HUES6 (cell line): ENCODE measurements around the gene LIPI.
A peak's percentile ranks its signal among the peaks of the same experiment; 100 is the strongest.
"Not testable (repeated sequence)": the region's sequence is repeated elsewhere in the genome, so short reads cannot be mapped to it uniquely, and the experiment has no call there.

Experiments used
- H3K27ac ChIP-seq: 2 replicates; pipeline ENCODE4 v1.7.0; 2013; ENCODE audit warnings: low read depth, mild to moderate bottlenecking, low read length, inconsistent platforms
- H3K27me3 ChIP-seq: 2 replicates; pipeline ENCODE4 v1.6.1; 2013; ENCODE audit warnings: low read length; ENCODE audit not compliant: control insufficient read depth, insufficient read depth
- H3K36me3 ChIP-seq: 2 replicates; pipeline ENCODE4 v1.6.1; 2013; ENCODE audit warnings: low read length; ENCODE audit not compliant: control insufficient read depth, insufficient read depth
- H3K4me1 ChIP-seq: 2 replicates; pipeline ENCODE4 v1.6.1; 2013; ENCODE audit warnings: low read length; ENCODE audit not compliant: control insufficient read depth, insufficient read depth
- H3K4me3 ChIP-seq: 2 replicates; pipeline ENCODE4 v1.5.1; 2013; ENCODE audit warnings: low read depth, low read length
- H3K9ac ChIP-seq: one replicate; pipeline ENCODE4 v1.6.1; 2013; ENCODE audit warnings: mild to moderate bottlenecking, low read length
- H3K9me3 ChIP-seq: 2 replicates; pipeline ENCODE4 v1.6.1; 2013; ENCODE audit warnings: low read depth, low read length; ENCODE audit not compliant: control insufficient read depth, insufficient read depth

LIPI gene

GRCh38 chr21:14116080-14116481 lies 94.7 kb downstream of the LIPI start:
- Histone ChIP-seq H3K9me3 (no peaks in the 10 kb centered on the region), H3K4me1 (no peaks in the 10 kb centered on the region; the same call in 1 of the 2 replicates), H3K27ac (no peak overlapping the region), H3K9ac (no peak overlapping the region), H3K36me3 (no peaks in the 10 kb centered on the region; the same call in 1 of the 2 replicates), H3K4me3 (no peak overlapping the region), H3K27me3 (no peaks in the 10 kb centered on the region)

- Histone ChIP-seq H3K27ac (no peak overlapping the region), H3K9ac (no peak overlapping the region), H3K36me3 (no peaks in the 10 kb centered on the region; the same call in 1 of the 2 replicates), H3K9me3 (no peaks in the 10 kb centered on the region), H3K4me1 (no peaks in the 10 kb centered on the region; the same call in 1 of the 2 replicates), H3K27me3 (no peaks in the 10 kb centered on the region), H3K4me3 (no peak overlapping the region)
These were observed 95.1 kb downstream of the LIPI start for GRCh38 chr21:14115646-14116045.

GRCh38 chr21:14114251-14114650 lies 96.5 kb downstream of the LIPI start:
- H3K27ac ChIP-seq, result no peak overlapping the region
- H3K4me3 ChIP-seq, result peak overlapping the region; percentile 26; the same call in 1 of the 2 replicates

GRCh38 chr21:14104564-14104963 lies 106.2 kb downstream of the LIPI start:
- H3K27ac ChIP-seq, H3K4me3 ChIP-seq, H3K36me3 ChIP-seq, H3K9ac ChIP-seq, H3K9me3 ChIP-seq, H3K27me3 ChIP-seq: not testable (repeated sequence)
- peaks cover 15% of the 10 kb centered on the region for H3K4me1 ChIP-seq

More at GRCh38 chr21:14114251-14114650, 96.5 kb downstream of the LIPI start:
- Histone ChIP-seq H3K36me3 (no peaks in the 10 kb centered on the region; the same call in 1 of the 2 replicates), H3K27me3 (no peaks in the 10 kb centered on the region), H3K9ac (no peak overlapping the region), H3K4me1 (no peaks in the 10 kb centered on the region; the same call in 1 of the 2 replicates), H3K9me3 (no peaks in the 10 kb centered on the region)

GRCh38 chr21:14099570-14099969 lies 111.2 kb downstream of the LIPI start:
- Histone ChIP-seq H3K27ac (no peak overlapping the region), H3K9me3 (no peaks in the 10 kb centered on the region), H3K27me3 (no peaks in the 10 kb centered on the region), H3K4me3 (no peak overlapping the region), H3K4me1 (peaks cover 11% of the 10 kb centered on the region), H3K9ac (no peak overlapping the region), H3K36me3 (peaks cover 13% of the 10 kb centered on the region)

GRCh38 chr21:14097881-14098499 lies 112.8 kb downstream of the LIPI start:
- Histone ChIP-seq H3K9ac (no peak overlapping the region), H3K27me3 (no peaks in the 10 kb centered on the region), H3K27ac (no peak overlapping the region), H3K36me3 (peaks cover 13% of the 10 kb centered on the region), H3K4me3 (no peak overlapping the region), H3K4me1 (peaks cover 3% of the 10 kb centered on the region), H3K9me3 (no peaks in the 10 kb centered on the region)

- H3K27me3 ChIP-seq, result no peaks in the 10 kb centered on the region
- H3K9me3 ChIP-seq, result no peaks in the 10 kb centered on the region
- no peak overlapping the region for H3K27ac ChIP-seq
These were observed 114.2 kb downstream of the LIPI start for GRCh38 chr21:14096577-14096976.

GRCh38 chr21:14096172-14096571 lies 114.6 kb downstream of the LIPI start:
- Histone ChIP-seq H3K4me1 (no peaks in the 10 kb centered on the region), H3K9ac (no peak overlapping the region), H3K27me3 (no peaks in the 10 kb centered on the region), H3K9me3 (no peaks in the 10 kb centered on the region), H3K4me3 (no peak overlapping the region), H3K36me3 (peaks cover 21% of the 10 kb centered on the region), H3K27ac (no peak overlapping the region)

More at GRCh38 chr21:14096577-14096976, 114.2 kb downstream of the LIPI start:
- Histone ChIP-seq H3K9ac (no peak overlapping the region), H3K4me1 (no peaks in the 10 kb centered on the region), H3K36me3 (peaks cover 19% of the 10 kb centered on the region), H3K4me3 (no peak overlapping the region)

GRCh38 chr21:14095056-14095455 lies 115.7 kb downstream of the LIPI start:
- Histone ChIP-seq H3K9ac (no peak overlapping the region), H3K9me3 (no peaks in the 10 kb centered on the region), H3K36me3 (peaks cover 21% of the 10 kb centered on the region), H3K4me1 (no peaks in the 10 kb centered on the region), H3K4me3 (no peak overlapping the region), H3K27me3 (no peaks in the 10 kb centered on the region), H3K27ac (no peak overlapping the region)

- Histone ChIP-seq H3K27ac (no peak overlapping the region), H3K9ac (no peak overlapping the region), H3K9me3 (no peaks in the 10 kb centered on the region), H3K27me3 (no peaks in the 10 kb centered on the region), H3K36me3 (peaks cover 18% of the 10 kb centered on the region), H3K4me1 (no peaks in the 10 kb centered on the region), H3K4me3 (no peak overlapping the region)
These were observed 117.8 kb downstream of the LIPI start for GRCh38 chr21:14092834-14093560.

GRCh38 chr21:14090184-14090583 lies 120.6 kb downstream of the LIPI start:
- H3K4me3 ChIP-seq, H3K27ac ChIP-seq, H3K9ac ChIP-seq, H3K36me3 ChIP-seq, H3K4me1 ChIP-seq, H3K9me3 ChIP-seq, H3K27me3 ChIP-seq: not testable (repeated sequence)
